Panc1 (cell line): Measurements from ENCODE around the gene INPP4B. TPM values are rescaled to one million over a fixed set of nuclear protein-coding genes. Genes with fewer than 3 reads are reported as not detected.

Source experiments
- ATAC-seq: fragments of 200-7000 bp; cut with Tn5 transposase; 2 replicates; pipeline ENCODE4 v1.9.1; 2020; ENCODE audit warnings: mild to moderate bottlenecking, moderate library complexity
- BruUV-seq: library from RNA; stranded (reverse); fragments of 400-500 nt; replicated peaks from 2 replicates; lab custom pipeline; 2021; lab: Mats Ljungman, UMichigan
- CTCF ChIA-PET: fragments of 300-600 bp; sonication (Branson Sonifier 250); formaldehyde crosslinking; loops from one replicate; lab custom pipeline; 2022; ENCODE audit warnings: antibody characterized with exemption; lab: Charles Lee
- POLR2A ChIA-PET: fragments of 300-600 bp; sonication (Branson Sonifier 250); formaldehyde crosslinking; loops from one replicate; lab custom pipeline; 2022; ENCODE audit warnings: antibody characterized with exemption; lab: Charles Lee
- DNase-seq: peaks from one replicate; pipeline ENCODE4 v3.0.0-alpha.2; 2010; ENCODE audit warnings: low read depth, low spot score
- H3K27ac ChIP-seq: 2 replicates; pipeline ENCODE4 v1.5.1; 2011; ENCODE audit warnings: mild to moderate bottlenecking, low read length, inconsistent platforms
- H3K27me3 ChIP-seq: fragments of 200-500 bp; sonication (Bioruptor generic); 2 replicates; pipeline ENCODE4 v1.6.0; 2014; ENCODE audit warnings: low read length, inconsistent platforms; ENCODE audit not compliant: control insufficient read depth, insufficient read depth
- H3K36me3 ChIP-seq: fragments of 200-500 bp; sonication (Bioruptor generic); 2 replicates; pipeline ENCODE4 v1.5.1; 2014; ENCODE audit warnings: inconsistent platforms, mild to moderate bottlenecking, low read length, moderate library complexity; ENCODE audit not compliant: control insufficient read depth, insufficient read depth
- H3K4me1 ChIP-seq: 2 replicates; pipeline ENCODE4 v1.5.1; 2011; ENCODE audit warnings: inconsistent platforms, mild to moderate bottlenecking, low read length, moderate library complexity; ENCODE audit not compliant: control insufficient read depth, insufficient read depth
- H3K4me3 ChIP-seq, 2 experiments: 2 replicates each; pipeline ENCODE4 v1.5.1; 2011 to 2012; ENCODE audit warnings: low read depth in 2 of 2, low read length in 2 of 2, mild to moderate bottlenecking in 2 of 2, inconsistent platforms in 1 of 2, moderate library complexity in 1 of 2
- H3K9me3 ChIP-seq: fragments of 200-500 bp; sonication (Bioruptor generic); 2 replicates; pipeline ENCODE4 v1.5.1; 2014; ENCODE audit warnings: low read depth, mild to moderate bottlenecking, inconsistent platforms, low read length, moderate library complexity; ENCODE audit not compliant: control insufficient read depth, insufficient read depth
- CTCF ChIP-seq: fragments of 450-650 bp; IDR thresholded peaks from 2 replicates; pipeline ENCODE4 v1.5.1; 2017; ENCODE audit warnings: mild to moderate bottlenecking
- POLR2AphosphoS5 ChIP-seq: IDR thresholded peaks from 2 replicates; pipeline ENCODE4 v1.6.1; 2012; ENCODE audit warnings: mild to moderate bottlenecking, low read depth, low read length, moderate library complexity
- REST ChIP-seq, 2 experiments: IDR thresholded peaks; 2 replicates each; pipeline ENCODE4 v1.6.1; 2011 to 2012; ENCODE audit warnings: low read depth in 2 of 2, control low read depth in 1 of 2, low read length in 1 of 2, mild to moderate bottlenecking in 1 of 2, moderate library complexity in 1 of 2; ENCODE audit not compliant: insufficient read depth in 1 of 2
- SIN3A ChIP-seq: IDR thresholded peaks from 2 replicates; pipeline ENCODE4 v1.6.1; 2012; ENCODE audit warnings: low read depth, mild to moderate bottlenecking, low read length, moderate library complexity, borderline replicate concordance; ENCODE audit not compliant: insufficient read depth
- TCF7L2 ChIP-seq: IDR thresholded peaks from 2 replicates; pipeline ENCODE4 v1.6.1; 2011; ENCODE audit warnings: mild to moderate bottlenecking, low read depth, low read length, inconsistent platforms
- in situ Hi-C: cut with HindIII; loops from 2 replicates; pipeline ENCODE4 v1.10.0; 2016; ENCODE audit warnings: low sequenced_read_pairs, low pct_unique_long_range_greater_than_20kb
- intact Hi-C: fragments of 100-400 bp; cut with micrococcal nuclease; formaldehyde crosslinking; loops from one replicate; pipeline ENCODE4 v1.10.0; 2022; ENCODE audit not compliant: unreplicated experiment
- total RNA-seq: library from RNA; stranded (reverse); gene quantifications from one replicate; pipeline ENCODE4 v1.2.1, GENCODE V29; 2021; ENCODE audit not compliant: unreplicated experiment

Gene INPP4B
- total RNA-seq, 1 experiment from 2014 or later, result 4.5 TPM

GRCh38 chr4:142030010-142030409 lies 816.1 kb downstream of the INPP4B start:
- BruUV-seq, result no TSS peak
- DNase-seq (no peak), ATAC-seq (no peak)
- TF ChIP-seq POLR2AphosphoS5 (no peak), TCF7L2 (no peak), CTCF (no peak), REST (IDR thresholded peaks at IDR 0.05; ENCODE audit: insufficient read depth in 1 of 2, low read depth in 2 of 2, low read length in 1 of 2) (no peak), SIN3A (no peak)
- H3K27ac ChIP-seq, result no peak overlapping the region
- in situ Hi-C loops (no loop called here), intact Hi-C loops (no loop called here)
- H3K4me1 ChIP-seq, result no peaks in the 10 kb centered on the region
- ChIA-PET POLR2A (no interaction called here), CTCF (no interaction called here)
- no peaks in the 10 kb centered on the region for H3K36me3 ChIP-seq
- no peaks in the 10 kb centered on the region for H3K27me3 ChIP-seq
- no peak overlapping the region for H3K4me3 ChIP-seq
- no peaks in the 10 kb centered on the region for H3K9me3 ChIP-seq

- Histone ChIP-seq H3K4me3 (no peak overlapping the region), H3K9me3 (no peaks in the 10 kb centered on the region), H3K36me3 (no peaks in the 10 kb centered on the region), H3K4me1 (no peaks in the 10 kb centered on the region), H3K27ac (no peak overlapping the region), H3K27me3 (no peaks in the 10 kb centered on the region)
- ChIA-PET POLR2A (no interaction called here), CTCF (no interaction called here)
- intact Hi-C loops (loop anchor here (2.0 kb wide), 1 partner anchor 47 kb away; no protein-coding TSS in a partner anchor), in situ Hi-C loops (no loop called here)
- BruUV-seq, result no TSS peak
- ATAC-seq (no peak), DNase-seq (no peak)
- TF ChIP-seq POLR2AphosphoS5, result no peak
- TF ChIP-seq REST (IDR thresholded peaks at IDR 0.05; ENCODE audit: insufficient read depth in 1 of 2, low read depth in 2 of 2, low read length in 1 of 2), result no peak
- no peak for TF ChIP-seq TCF7L2
- no peak for TF ChIP-seq CTCF
- TF ChIP-seq SIN3A, result no peak
Observed at GRCh38 chr4:142021761-142022160, 824.3 kb downstream of the INPP4B start.
